Lower lobe of right lung (tissue), 2 donors: ENCODE results near the gene SCNN1G. TPM values are rescaled to one million over a fixed set of nuclear protein-coding genes. Genes with fewer than 3 reads are reported as not detected.

Source experiments
- ATAC-seq, 2 donors: fragments of 200-7000 bp; cut with Tn5 transposase; one replicate each; pipeline ENCODE4 v1.9.1; 2020 to 2022; ENCODE audit warnings: mild to moderate bottlenecking in 2 of 2, moderate library complexity in 2 of 2
- DNase-seq: peaks from one replicate; pipeline ENCODE4 v3.0.0-alpha.2; 2020
- H3K27ac ChIP-seq: fragments of 200-600 bp; one replicate; pipeline ENCODE4 v1.8.0; 2022
- H3K27me3 ChIP-seq: fragments of 200-600 bp; one replicate; pipeline ENCODE4 v1.8.0; 2022; ENCODE audit warnings: low read depth
- H3K36me3 ChIP-seq: fragments of 200-600 bp; one replicate; pipeline ENCODE4 v1.8.0; 2022; ENCODE audit warnings: mild to moderate bottlenecking
- H3K4me1 ChIP-seq: fragments of 200-600 bp; one replicate; pipeline ENCODE4 v1.8.0; 2022
- H3K4me3 ChIP-seq: fragments of 200-600 bp; one replicate; pipeline ENCODE4 v1.8.0; 2022; ENCODE audit warnings: mild to moderate bottlenecking
- H3K9me3 ChIP-seq: fragments of 200-600 bp; one replicate; pipeline ENCODE4 v1.8.0; 2022
- intact Hi-C: fragments of 100-400 bp; cut with DNase I; formaldehyde crosslinking; loops from one replicate; pipeline ENCODE4 v1.11.0; 2022
- total RNA-seq: library from RNA; stranded (reverse); fragmentation: NEBNext Ultra II Directional; extraction: Animal tissue kit (Norgen Biotek cat#: 25700); gene quantifications from one replicate; pipeline ENCODE4 v1.2.1, GENCODE V29; 2021
- TF ChIP-seq, protein P1 (sequence below): fragments of 200-600 bp; IDR thresholded peaks from one replicate; pipeline ENCODE4 v1.8.0; 2022; ENCODE audit warnings: antibody characterized with exemption, mild to moderate bottlenecking
- donor health status: DM: no; HTN: yes; CAD: no; lungs with severe emphysema.

SCNN1G gene
- total RNA-seq, 1 donor from 2014 or later, result 7.6 TPM

DNA sequence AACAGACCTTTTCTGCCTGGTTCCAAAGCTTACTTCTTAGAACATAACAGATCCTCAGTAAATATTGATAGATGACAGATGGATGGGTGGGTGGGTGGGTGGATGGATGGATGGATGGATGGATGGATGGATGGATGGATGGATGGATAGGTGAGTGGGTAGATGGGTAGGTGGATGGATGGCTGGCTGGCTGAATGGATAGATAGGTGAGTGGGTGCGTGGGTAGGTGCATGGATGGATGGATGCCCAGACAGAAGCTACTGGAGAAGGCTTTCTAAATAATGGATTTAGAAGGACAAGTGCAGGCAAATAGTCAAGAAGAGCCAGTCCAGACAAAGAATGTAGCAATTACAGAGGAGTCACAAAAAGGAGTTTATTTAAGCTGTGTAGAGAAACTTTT lies 19.6 kb downstream of the SCNN1G start:
- ATAC-seq (no peak), DNase-seq (no peak)
- Histone ChIP-seq H3K9me3 (no peaks in the 10 kb centered on the region), H3K27me3 (no peaks in the 10 kb centered on the region), H3K36me3 (no peaks in the 10 kb centered on the region), H3K4me3 (no peak overlapping the region), H3K4me1 (no peaks in the 10 kb centered on the region), H3K27ac (no peak overlapping the region)
- intact Hi-C loops, result no loop called here
- TF ChIP-seq, protein P1, sequence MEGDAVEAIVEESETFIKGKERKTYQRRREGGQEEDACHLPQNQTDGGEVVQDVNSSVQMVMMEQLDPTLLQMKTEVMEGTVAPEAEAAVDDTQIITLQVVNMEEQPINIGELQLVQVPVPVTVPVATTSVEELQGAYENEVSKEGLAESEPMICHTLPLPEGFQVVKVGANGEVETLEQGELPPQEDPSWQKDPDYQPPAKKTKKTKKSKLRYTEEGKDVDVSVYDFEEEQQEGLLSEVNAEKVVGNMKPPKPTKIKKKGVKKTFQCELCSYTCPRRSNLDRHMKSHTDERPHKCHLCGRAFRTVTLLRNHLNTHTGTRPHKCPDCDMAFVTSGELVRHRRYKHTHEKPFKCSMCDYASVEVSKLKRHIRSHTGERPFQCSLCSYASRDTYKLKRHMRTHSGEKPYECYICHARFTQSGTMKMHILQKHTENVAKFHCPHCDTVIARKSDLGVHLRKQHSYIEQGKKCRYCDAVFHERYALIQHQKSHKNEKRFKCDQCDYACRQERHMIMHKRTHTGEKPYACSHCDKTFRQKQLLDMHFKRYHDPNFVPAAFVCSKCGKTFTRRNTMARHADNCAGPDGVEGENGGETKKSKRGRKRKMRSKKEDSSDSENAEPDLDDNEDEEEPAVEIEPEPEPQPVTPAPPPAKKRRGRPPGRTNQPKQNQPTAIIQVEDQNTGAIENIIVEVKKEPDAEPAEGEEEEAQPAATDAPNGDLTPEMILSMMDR, result no peak

DNA sequence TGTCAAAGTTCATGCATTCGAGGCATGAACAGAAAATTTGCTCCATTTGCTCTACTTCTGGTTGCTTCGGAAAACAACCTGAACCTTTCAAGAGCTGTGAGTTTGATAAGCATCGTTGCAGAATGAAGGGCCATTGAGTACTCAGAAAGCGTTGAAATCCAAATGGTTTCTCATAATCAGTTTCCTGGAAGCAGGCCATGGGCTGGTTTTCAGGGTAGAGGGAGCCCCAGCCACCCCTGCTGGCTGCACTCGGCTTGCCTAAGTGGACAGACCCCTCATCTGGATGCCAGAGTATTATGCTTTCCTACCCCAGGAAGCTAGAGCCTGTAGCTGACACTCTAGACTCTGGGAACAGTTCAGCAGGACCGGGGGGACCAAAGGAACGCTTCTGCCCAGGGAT lies 24.4 kb downstream of the SCNN1G start:
- Histone ChIP-seq H3K27ac (no peak overlapping the region), H3K36me3 (peaks cover 5% of the 10 kb centered on the region), H3K9me3 (no peaks in the 10 kb centered on the region), H3K4me3 (no peak overlapping the region), H3K27me3 (no peaks in the 10 kb centered on the region), H3K4me1 (no peaks in the 10 kb centered on the region)
- no peak for DNase-seq
- intact Hi-C loops, result no loop called here
- TF ChIP-seq, protein P1, result no peak
- no peak for ATAC-seq

DNA sequence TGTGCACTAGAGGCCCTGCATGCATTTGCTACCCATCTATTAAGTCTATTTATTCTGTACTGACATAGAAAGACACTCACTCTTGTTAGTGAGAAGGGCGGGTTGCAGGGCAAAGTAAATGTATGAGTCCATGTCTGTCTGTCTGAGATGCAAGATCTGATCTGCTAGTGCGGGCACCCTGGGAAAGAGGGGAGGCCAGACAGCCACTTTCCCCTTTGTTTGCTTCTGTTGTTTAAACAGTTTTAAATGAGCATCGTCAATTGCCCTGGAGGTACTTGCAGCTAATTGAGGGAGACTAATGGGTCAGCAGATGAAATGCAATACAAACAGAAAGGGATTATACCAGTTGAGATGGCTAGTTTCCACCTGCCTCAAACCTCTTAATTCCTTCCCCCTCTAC lies 24.9 kb downstream of the SCNN1G start:
- H3K4me1 ChIP-seq, result no peaks in the 10 kb centered on the region
- no peak overlapping the region for H3K4me3 ChIP-seq
- DNase-seq (no peak), ATAC-seq (no peak)
- no peaks in the 10 kb centered on the region for H3K27me3 ChIP-seq
- TF ChIP-seq, protein P1, result no peak
- peaks cover 5% of the 10 kb centered on the region for H3K36me3 ChIP-seq
- no peaks in the 10 kb centered on the region for H3K9me3 ChIP-seq
- intact Hi-C loops, result no loop called here
- no peak overlapping the region for H3K27ac ChIP-seq

DNA sequence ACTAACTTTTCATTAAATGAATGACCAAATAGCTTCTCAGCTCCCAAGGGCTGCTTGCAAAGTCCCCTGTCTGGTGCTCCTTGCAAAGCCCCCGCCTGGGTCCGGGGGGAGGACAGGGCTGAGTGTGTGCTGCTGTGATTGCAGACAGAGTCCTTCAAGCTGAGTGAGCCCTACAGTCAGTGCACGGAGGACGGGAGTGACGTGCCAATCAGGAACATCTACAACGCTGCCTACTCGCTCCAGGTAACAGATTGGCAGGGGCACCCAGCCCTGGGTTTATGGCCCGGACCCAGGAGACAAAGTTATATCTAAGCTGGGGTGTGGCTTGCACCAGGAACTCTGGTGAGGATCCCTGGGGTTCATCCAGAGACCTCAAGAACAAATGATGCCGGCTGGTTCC lies 27.1 kb downstream of the SCNN1G start:
- Histone ChIP-seq H3K9me3 (no peaks in the 10 kb centered on the region), H3K27ac (no peak overlapping the region), H3K4me1 (no peaks in the 10 kb centered on the region), H3K4me3 (no peak overlapping the region), H3K36me3 (peaks cover 5% of the 10 kb centered on the region), H3K27me3 (no peaks in the 10 kb centered on the region)
- DNase-seq, result no peak
- ATAC-seq, result no peak
- intact Hi-C loops, result no loop called here
- TF ChIP-seq, protein P1, result no peak

DNA sequence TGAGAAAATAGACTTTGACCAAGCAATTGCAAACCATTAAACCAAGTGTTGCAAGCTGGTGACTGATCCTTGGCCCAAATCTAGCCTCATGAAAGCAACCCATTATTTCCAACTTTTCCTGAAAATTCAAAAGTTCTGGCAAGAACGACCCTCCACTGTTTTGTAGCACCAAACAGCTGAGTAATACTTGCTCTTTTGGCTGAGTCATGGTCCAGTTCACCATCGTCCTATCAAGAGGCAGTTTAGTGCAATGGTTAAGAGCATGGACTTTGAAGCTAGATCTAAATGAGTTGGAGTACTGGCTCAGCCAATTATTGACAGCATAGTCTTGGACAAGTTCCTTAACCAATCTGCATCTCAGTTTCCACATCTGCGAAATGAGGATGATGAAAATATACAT lies 31.3 kb downstream of the SCNN1G start:
- Histone ChIP-seq H3K27ac (no peak overlapping the region), H3K36me3 (peaks cover 5% of the 10 kb centered on the region), H3K9me3 (no peaks in the 10 kb centered on the region), H3K4me1 (no peaks in the 10 kb centered on the region), H3K4me3 (no peak overlapping the region), H3K27me3 (no peaks in the 10 kb centered on the region)
- intact Hi-C loops, result no loop called here
- ATAC-seq (no peak), DNase-seq (no peak)
- TF ChIP-seq, protein P1, result no peak

DNA sequence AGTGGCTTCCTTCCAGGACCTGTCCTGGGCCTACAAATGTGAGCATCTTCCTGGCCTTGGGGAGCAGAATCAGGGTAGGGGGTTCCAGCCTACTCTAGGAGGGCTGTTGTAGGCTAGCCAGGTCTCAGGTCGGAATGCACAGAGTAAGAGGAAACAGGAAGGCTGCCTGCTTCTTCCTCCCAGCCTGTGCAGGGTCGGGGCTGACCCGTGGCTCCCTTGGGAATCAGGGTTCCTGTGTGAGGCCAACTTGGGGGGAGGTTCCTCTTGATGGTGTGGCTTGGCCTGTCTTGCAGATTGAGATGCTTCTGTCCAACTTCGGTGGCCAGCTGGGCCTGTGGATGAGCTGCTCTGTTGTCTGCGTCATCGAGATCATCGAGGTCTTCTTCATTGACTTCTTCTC lies 32.3 kb downstream of the SCNN1G start:
- DNase-seq, result no peak
- TF ChIP-seq, protein P1, result no peak
- Histone ChIP-seq H3K4me3 (no peak overlapping the region), H3K27me3 (no peaks in the 10 kb centered on the region), H3K9me3 (no peaks in the 10 kb centered on the region), H3K4me1 (no peaks in the 10 kb centered on the region), H3K27ac (no peak overlapping the region), H3K36me3 (peaks cover 3% of the 10 kb centered on the region)
- intact Hi-C loops, result no loop called here
- no peak for ATAC-seq
